ENCODE data around the gene OTUD7B. TPM values are rescaled to one million over a fixed set of nuclear protein-coding genes. Genes with fewer than 3 reads are reported as not detected.

OTUD7B gene
- total RNA-seq, 1 donor from 2014 or later = 26.1 TPM

DNA sequence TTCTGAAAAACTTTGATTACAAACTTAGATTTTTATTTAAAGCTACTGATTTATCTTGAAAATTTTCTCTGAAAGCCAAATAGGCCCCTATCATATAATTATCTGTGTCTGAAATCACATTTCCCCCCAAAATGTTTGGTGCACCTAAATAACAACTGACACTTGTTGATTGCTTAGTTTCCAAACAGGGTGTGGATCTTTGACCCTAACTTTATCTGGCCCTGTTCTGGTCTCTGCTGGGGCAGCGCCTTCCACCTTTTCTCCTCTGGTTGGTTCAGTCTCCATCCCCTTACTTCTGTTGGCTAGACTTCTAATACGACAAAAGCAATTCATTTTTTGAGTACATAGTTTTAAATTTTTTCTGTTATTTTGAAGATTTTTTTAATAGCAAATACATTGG, 10.2 kb upstream of the OTUD7B start:
- intact Hi-C loops (cut with micrococcal nuclease) = no loop called here
- peaks cover 24% of the 10 kb centered on the region for H3K27me3 Mint-ChIP-seq (ENCODE audit: low read depth)
- no peaks in the 10 kb centered on the region for H3K36me3 Mint-ChIP-seq (ENCODE audit: low read depth)
- DNase-seq (ENCODE audit: low spot score) = no peak
- no peaks in the 10 kb centered on the region for H3K9me3 Mint-ChIP-seq
- H3K4me1 Mint-ChIP-seq (ENCODE audit: low read depth) = peaks cover 2% of the 10 kb centered on the region
- no peak overlapping the region for H3K27ac Mint-ChIP-seq
- no peak overlapping the region for H3K4me3 Mint-ChIP-seq (ENCODE audit: low read depth)

GRCh38 chr1:150018165-150018564, 7.6 kb upstream of the OTUD7B start:
- no peak overlapping the region for H3K4me3 Mint-ChIP-seq (ENCODE audit: low read depth)
- H3K27ac Mint-ChIP-seq = no peak overlapping the region
- intact Hi-C loops (cut with micrococcal nuclease) = no loop called here
- no peak for DNase-seq (ENCODE audit: low spot score)
- H3K27me3 Mint-ChIP-seq (ENCODE audit: low read depth) = peaks cover 10% of the 10 kb centered on the region
- peaks cover 4% of the 10 kb centered on the region for H3K4me1 Mint-ChIP-seq (ENCODE audit: low read depth)
- no peaks in the 10 kb centered on the region for H3K36me3 Mint-ChIP-seq (ENCODE audit: low read depth)
- no peaks in the 10 kb centered on the region for H3K9me3 Mint-ChIP-seq

- Mint-ChIP-seq H3K27me3 (ENCODE audit: low read depth) (peaks cover 7% of the 10 kb centered on the region), H3K9me3 (no peaks in the 10 kb centered on the region), H3K4me3 (ENCODE audit: low read depth) (no peak overlapping the region), H3K36me3 (ENCODE audit: low read depth) (no peaks in the 10 kb centered on the region), H3K4me1 (ENCODE audit: low read depth) (peaks cover 5% of the 10 kb centered on the region), H3K27ac (no peak overlapping the region)
- DNase-seq (ENCODE audit: low spot score) = no peak
- intact Hi-C loops (cut with micrococcal nuclease) = no loop called here
Measured at GRCh38 chr1:150017206-150017750, 6.8 kb upstream of the OTUD7B start.

DNA sequence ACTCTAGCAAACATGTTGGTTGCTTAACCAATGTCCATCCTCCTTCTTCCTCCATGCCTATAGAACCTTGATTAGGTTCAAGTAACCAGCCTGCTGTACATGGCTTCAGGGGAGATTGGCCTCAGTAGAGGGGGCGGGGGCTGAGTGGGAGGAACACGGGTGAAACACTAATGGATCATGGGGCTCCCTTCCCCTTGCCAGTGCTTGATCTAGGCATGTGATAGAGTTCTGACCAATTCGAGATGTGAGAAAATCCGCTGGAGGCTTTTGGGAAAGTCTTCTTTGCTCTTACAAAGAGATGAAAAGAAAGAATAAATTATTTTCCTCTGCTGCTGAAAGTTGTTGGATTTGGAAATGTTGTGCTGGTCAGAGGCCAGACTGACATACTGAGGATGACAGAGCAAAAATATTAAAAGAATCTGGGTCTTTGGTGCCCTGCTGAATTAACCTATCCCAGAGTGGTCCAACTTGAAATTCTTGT, 5.2 kb upstream of the OTUD7B start:
- H3K9me3 Mint-ChIP-seq = no peaks in the 10 kb centered on the region
- DNase-seq (ENCODE audit: low spot score) = no peak
- H3K27me3 Mint-ChIP-seq (ENCODE audit: low read depth) = no peaks in the 10 kb centered on the region
- H3K27ac Mint-ChIP-seq = no peak overlapping the region
- H3K4me1 Mint-ChIP-seq (ENCODE audit: low read depth) = peaks cover 7% of the 10 kb centered on the region
- H3K4me3 Mint-ChIP-seq (ENCODE audit: low read depth) = no peak overlapping the region
- intact Hi-C loops (cut with micrococcal nuclease) = no loop called here
- no peaks in the 10 kb centered on the region for H3K36me3 Mint-ChIP-seq (ENCODE audit: low read depth)

DNA sequence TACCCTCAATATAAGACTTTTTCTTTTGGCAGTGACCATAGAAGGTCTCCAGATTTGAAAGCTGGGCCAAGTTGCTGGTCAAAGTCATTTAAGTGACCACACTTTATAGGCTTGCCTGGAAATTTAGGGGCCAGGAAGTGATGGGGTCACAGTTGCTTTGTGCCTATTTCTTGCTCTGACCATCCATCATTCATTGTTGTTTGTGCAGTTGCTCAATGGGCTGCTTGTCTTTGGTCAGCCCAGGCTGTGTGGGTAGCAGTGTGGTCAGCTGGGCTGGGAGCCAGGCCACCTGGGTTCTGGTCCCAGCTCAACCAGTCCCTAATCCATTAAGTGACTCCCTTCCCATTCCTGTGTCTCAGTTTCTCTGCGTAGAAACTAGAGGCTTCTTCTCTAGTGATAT, 2.1 kb upstream of the OTUD7B start:
- no peaks in the 10 kb centered on the region for H3K27me3 Mint-ChIP-seq (ENCODE audit: low read depth)
- no peak overlapping the region for H3K4me3 Mint-ChIP-seq (ENCODE audit: low read depth)
- DNase-seq (ENCODE audit: low spot score) = no peak
- H3K36me3 Mint-ChIP-seq (ENCODE audit: low read depth) = peaks cover 11% of the 10 kb centered on the region
- no peaks in the 10 kb centered on the region for H3K9me3 Mint-ChIP-seq
- H3K27ac Mint-ChIP-seq = no peak overlapping the region
- intact Hi-C loops (cut with micrococcal nuclease) = loop anchor here (5.0 kb wide), 2 partner anchors 85 to 225 kb away; partner anchors contain the start of genes ANP32E and SF3B4
- peaks cover 26% of the 10 kb centered on the region for H3K4me1 Mint-ChIP-seq (ENCODE audit: low read depth)

DNA sequence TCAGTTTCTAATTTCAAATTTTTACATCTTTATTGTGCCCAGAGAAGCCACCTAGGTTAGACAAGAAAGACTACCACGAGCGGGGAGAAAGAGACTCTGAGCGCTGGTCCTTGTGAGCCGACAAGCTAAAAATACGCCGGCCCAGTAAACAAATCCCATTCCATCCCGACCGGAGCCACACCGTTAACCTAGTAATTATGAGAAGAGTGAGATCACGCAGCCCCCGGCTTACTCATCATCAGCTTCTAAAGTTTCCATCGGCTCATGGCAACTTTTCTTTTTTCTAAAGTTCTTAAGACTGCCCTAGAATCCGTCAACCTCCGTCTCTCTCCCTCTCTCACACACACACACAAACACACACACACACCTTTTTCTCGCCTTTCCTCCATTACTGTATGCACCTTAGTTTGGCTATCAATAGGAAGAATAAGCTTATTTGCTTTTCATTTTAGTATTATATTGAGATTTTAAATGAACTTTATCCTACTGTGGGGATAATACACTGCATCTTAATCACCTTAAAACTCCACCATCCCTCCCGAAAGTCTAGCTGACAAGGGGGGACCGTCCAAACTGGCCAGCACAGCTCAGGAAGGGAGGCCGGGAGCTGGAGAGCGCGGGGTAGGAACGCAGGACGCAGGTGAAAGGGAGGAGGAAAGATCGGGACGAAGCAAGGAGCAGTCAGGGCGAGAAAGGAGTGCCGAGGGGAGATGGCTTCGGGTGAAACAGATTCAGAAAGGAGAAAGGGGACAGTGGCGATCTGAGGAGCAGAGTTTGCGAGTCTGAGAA, 728 bp downstream of the OTUD7B start:
- no peaks in the 10 kb centered on the region for H3K27me3 Mint-ChIP-seq (ENCODE audit: low read depth)
- no peaks in the 10 kb centered on the region for H3K9me3 Mint-ChIP-seq
- intact Hi-C loops (cut with micrococcal nuclease) = loop anchor here (1.0 to 5.0 kb wide), 5 partner anchors 14 to 228 kb away; partner anchors contain the start of genes ANP32E, MTMR11 and SF3B4
- peaks cover 38% of the 10 kb centered on the region for H3K4me1 Mint-ChIP-seq (ENCODE audit: low read depth)
- peak overlapping the region; percentile 97 for H3K4me3 Mint-ChIP-seq (ENCODE audit: low read depth)
- H3K27ac Mint-ChIP-seq = peak overlapping the region; percentile 97
- peak; percentile 17 for DNase-seq (ENCODE audit: low spot score)
- peaks cover 33% of the 10 kb centered on the region for H3K36me3 Mint-ChIP-seq (ENCODE audit: low read depth)

DNA sequence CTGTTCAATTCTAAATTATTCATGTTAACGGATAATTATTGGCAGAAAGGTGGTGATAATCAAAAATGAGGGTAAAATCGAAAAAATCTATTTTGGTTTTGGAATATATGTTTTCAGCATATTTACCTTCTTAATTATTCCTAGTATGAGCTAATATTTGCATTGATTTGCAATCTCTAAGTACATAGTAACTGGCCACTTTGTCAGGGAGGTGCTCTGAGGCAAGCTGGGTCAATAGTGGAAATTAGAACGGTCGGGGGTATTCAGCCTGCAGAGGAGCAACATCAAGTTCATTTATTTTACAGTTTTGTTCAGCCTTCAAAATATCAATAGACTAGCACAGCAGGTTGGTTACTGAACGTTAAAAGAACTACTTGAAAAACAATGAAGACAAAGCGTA, 1.8 kb downstream of the OTUD7B start:
- intact Hi-C loops (cut with micrococcal nuclease) = loop anchor here (1.0 to 5.0 kb wide), 3 partner anchors 13 to 71 kb away; partner anchors contain the start of gene MTMR11
- no peaks in the 10 kb centered on the region for H3K9me3 Mint-ChIP-seq
- peaks cover 41% of the 10 kb centered on the region for H3K36me3 Mint-ChIP-seq (ENCODE audit: low read depth)
- no peak for DNase-seq (ENCODE audit: low spot score)
- H3K4me3 Mint-ChIP-seq (ENCODE audit: low read depth) = peak overlapping the region; percentile 97
- H3K27ac Mint-ChIP-seq = no peak overlapping the region
- peaks cover 42% of the 10 kb centered on the region for H3K4me1 Mint-ChIP-seq (ENCODE audit: low read depth)
- H3K27me3 Mint-ChIP-seq (ENCODE audit: low read depth) = no peaks in the 10 kb centered on the region

DNA sequence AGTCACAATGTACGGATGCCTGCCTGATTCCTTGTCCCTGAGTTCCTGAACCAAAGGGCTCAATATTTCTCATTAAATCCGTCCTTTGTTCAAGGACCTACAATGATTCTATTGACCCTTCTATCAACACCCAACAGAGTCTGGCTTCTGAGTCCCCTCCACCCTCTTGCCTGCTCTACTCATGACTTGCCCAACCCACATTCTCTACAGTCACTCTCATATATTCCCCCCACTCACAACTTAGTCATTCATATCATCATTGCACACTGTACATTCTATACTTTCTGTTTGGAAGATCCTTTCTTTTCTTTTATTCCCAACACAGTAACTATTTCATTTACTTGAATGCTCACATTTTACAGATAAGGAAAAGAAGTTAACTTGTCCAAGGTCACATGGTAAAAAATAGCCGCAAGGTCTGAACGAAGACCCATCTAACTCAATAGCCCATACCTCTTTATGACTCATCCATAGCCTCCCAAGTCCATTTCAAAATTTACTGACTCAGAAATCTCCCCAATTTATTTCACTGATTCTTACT, 3.6 kb downstream of the OTUD7B start:
- Mint-ChIP-seq H3K4me1 (ENCODE audit: low read depth) (peaks cover 50% of the 10 kb centered on the region), H3K36me3 (ENCODE audit: low read depth) (peaks cover 53% of the 10 kb centered on the region), H3K27me3 (ENCODE audit: low read depth) (no peaks in the 10 kb centered on the region), H3K27ac (peak overlapping the region; percentile 54), H3K9me3 (no peaks in the 10 kb centered on the region), H3K4me3 (ENCODE audit: low read depth) (peak overlapping the region; percentile 32)
- intact Hi-C loops (cut with micrococcal nuclease) = loop anchor here (1.0 to 5.0 kb wide), 2 partner anchors 9 to 70 kb away; partner anchors contain the start of gene MTMR11
- DNase-seq (ENCODE audit: low spot score) = no peak

DNA sequence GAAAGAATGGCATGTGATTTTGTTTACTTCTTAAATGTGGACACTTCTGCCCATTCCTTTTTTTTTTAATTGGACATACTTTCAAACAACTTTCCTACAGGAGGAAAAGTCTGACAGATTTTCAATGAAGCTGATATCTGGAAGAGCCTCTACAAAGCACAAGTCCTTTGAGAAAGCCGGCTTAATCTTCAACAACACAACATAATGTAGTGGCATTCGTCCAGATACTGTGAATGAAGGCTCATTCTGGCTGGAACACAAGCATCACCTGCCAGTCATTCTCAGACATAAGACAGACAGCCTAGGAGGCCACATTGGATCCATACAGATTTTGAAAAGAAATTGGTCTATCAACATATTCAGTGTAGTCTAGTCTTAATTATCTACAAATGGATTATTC, 4.9 kb downstream of the OTUD7B start:
- intact Hi-C loops (cut with micrococcal nuclease) = loop anchor here (5.0 kb wide), 1 partner anchor 68 kb away; the partner anchor contains the start of gene MTMR11
- peaks cover 65% of the 10 kb centered on the region for H3K36me3 Mint-ChIP-seq (ENCODE audit: low read depth)

DNA sequence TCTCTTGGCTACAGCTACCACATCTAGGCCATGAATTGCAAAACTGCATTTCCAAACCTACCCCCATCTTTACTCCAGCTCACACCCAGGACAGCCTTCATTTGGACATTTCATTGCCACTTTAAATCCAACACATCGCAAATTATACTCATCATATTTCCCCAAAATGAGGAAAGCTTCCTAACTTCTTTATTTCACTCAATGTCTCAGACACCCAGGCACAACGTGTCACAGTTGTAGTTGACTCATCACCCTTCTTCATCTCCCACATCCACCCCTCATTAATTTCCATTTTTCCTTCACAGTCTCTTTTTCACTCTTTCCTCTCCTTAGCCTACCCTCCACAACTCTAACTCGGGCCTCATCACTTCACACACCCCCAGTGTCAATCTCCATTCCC, 6.7 kb downstream of the OTUD7B start:
- no peak overlapping the region for H3K4me3 Mint-ChIP-seq (ENCODE audit: low read depth)
- intact Hi-C loops (cut with micrococcal nuclease) = no loop called here
- H3K4me1 Mint-ChIP-seq (ENCODE audit: low read depth) = peaks cover 52% of the 10 kb centered on the region
- peaks cover 2% of the 10 kb centered on the region for H3K27me3 Mint-ChIP-seq (ENCODE audit: low read depth)
- H3K27ac Mint-ChIP-seq = peak overlapping the region; percentile 17
- H3K36me3 Mint-ChIP-seq (ENCODE audit: low read depth) = peaks cover 72% of the 10 kb centered on the region
- H3K9me3 Mint-ChIP-seq = no peaks in the 10 kb centered on the region
- DNase-seq (ENCODE audit: low spot score) = no peak

More for the DNA sequence above, 4.9 kb downstream of the OTUD7B start:
- Mint-ChIP-seq H3K9me3 (no peaks in the 10 kb centered on the region), H3K4me1 (ENCODE audit: low read depth) (peaks cover 56% of the 10 kb centered on the region), H3K27me3 (ENCODE audit: low read depth) (no peaks in the 10 kb centered on the region), H3K27ac (no peak overlapping the region), H3K4me3 (ENCODE audit: low read depth) (no peak overlapping the region)
- no peak for DNase-seq (ENCODE audit: low spot score)

DNA sequence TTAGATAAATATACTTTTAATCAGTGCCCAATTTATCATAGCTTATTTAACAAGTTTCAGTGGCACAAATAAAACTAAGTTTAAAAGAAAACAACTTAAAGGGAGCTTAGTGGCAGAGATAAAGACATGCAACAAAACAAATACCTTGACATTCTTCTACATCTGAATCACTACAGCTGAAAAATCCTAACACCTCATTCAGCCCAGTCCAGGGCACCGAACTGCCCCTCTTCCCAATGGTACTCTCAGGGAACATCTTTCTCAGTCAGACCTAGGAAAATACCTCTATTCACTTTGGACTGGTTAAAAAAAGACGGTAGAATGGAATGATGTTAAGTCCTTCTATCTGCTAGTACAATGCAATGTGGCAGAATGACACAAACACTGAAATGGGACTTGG, 8.3 kb downstream of the OTUD7B start:
- H3K9me3 Mint-ChIP-seq = no peaks in the 10 kb centered on the region
- no peak overlapping the region for H3K27ac Mint-ChIP-seq
- H3K4me1 Mint-ChIP-seq (ENCODE audit: low read depth) = peaks cover 52% of the 10 kb centered on the region
- no peak overlapping the region for H3K4me3 Mint-ChIP-seq (ENCODE audit: low read depth)
- DNase-seq (ENCODE audit: low spot score) = no peak
- peaks cover 72% of the 10 kb centered on the region for H3K36me3 Mint-ChIP-seq (ENCODE audit: low read depth)
- H3K27me3 Mint-ChIP-seq (ENCODE audit: low read depth) = peaks cover 2% of the 10 kb centered on the region
- intact Hi-C loops (cut with micrococcal nuclease) = no loop called here

- Mint-ChIP-seq H3K4me3 (ENCODE audit: low read depth) (no peak overlapping the region), H3K9me3 (no peaks in the 10 kb centered on the region), H3K27me3 (ENCODE audit: low read depth) (peaks cover 2% of the 10 kb centered on the region), H3K27ac (no peak overlapping the region), H3K4me1 (ENCODE audit: low read depth) (peaks cover 49% of the 10 kb centered on the region), H3K36me3 (ENCODE audit: low read depth) (peaks cover 65% of the 10 kb centered on the region)
- intact Hi-C loops (cut with micrococcal nuclease) = no loop called here
- DNase-seq (ENCODE audit: low spot score) = no peak
Measured at GRCh38 chr1:150001415-150001814, 9.1 kb downstream of the OTUD7B start.

All from activated T-helper 2 cell treated with anti-CD3 and anti-CD28 coated beads, Interferon-gamma antibody, Interleukin-2, Interleukin-4, amounts not matched to agents 10 μg/mL and 5 μg/mL and 100 μg/mL, durations not matched to agents 14 hours and 24 hours and 36 hours (primary cell).